Suprapubic skin (tissue), 3 donors: ENCODE data around the gene MGAT5B.

Experiments used
- EP300 ChIP-seq: sonication (generic); formaldehyde crosslinking; IDR thresholded peaks from one replicate; pipeline ENCODE4 v1.6.1; 2017; ENCODE audit warnings: antibody characterized with exemption
- TF ChIP-seq, protein P1 (sequence below), 2 donors: fragments of 200-600 bp in 1 of 2; fragments of 450-650 bp in 1 of 2; sonication (generic) in 1 of 2; IDR thresholded peaks; one replicate each; pipeline ENCODE4 v1.5.1; 2016 to 2019; ENCODE audit warnings: antibody characterized with exemption in 2 of 2, mild to moderate bottlenecking in 1 of 2, moderate library complexity in 1 of 2

DNA sequence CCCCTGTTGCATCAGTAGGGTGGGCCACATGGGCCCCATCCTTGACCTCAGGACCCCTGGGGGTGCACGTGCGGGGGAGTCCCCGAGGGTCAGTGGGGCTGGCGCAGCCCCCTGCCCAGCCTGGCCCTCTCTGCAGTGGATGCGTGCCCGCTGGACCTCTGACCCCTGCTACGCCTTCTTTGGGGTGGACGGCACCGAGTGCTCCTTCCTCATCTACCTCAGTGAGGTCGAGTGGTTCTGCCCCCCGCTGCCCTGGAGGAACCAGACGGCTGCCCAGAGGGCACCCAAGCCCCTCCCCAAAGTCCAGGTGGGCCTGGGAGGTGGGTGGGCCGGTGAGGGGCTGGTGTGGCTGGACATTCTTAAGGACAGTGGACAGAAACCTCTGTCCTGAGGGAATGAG is 35.9 kb downstream of the MGAT5B start:
- TF ChIP-seq, protein P1, sequence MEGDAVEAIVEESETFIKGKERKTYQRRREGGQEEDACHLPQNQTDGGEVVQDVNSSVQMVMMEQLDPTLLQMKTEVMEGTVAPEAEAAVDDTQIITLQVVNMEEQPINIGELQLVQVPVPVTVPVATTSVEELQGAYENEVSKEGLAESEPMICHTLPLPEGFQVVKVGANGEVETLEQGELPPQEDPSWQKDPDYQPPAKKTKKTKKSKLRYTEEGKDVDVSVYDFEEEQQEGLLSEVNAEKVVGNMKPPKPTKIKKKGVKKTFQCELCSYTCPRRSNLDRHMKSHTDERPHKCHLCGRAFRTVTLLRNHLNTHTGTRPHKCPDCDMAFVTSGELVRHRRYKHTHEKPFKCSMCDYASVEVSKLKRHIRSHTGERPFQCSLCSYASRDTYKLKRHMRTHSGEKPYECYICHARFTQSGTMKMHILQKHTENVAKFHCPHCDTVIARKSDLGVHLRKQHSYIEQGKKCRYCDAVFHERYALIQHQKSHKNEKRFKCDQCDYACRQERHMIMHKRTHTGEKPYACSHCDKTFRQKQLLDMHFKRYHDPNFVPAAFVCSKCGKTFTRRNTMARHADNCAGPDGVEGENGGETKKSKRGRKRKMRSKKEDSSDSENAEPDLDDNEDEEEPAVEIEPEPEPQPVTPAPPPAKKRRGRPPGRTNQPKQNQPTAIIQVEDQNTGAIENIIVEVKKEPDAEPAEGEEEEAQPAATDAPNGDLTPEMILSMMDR (IDR thresholded peaks at IDR 0.05): no peak
- no peak for TF ChIP-seq EP300
